Astrocyte of the cerebellum (primary cell): Measurements from ENCODE around the gene PGR.

Experiments used
- DNase-seq: peaks from one replicate; pipeline ENCODE4 v3.0.0-alpha.2; 2011; ENCODE audit warnings: low read depth
- H3K4me3 ChIP-seq: 2 replicates; pipeline ENCODE4 v1.5.1; 2011; ENCODE audit warnings: mild to moderate bottlenecking, low read depth, low read length, moderate library complexity
- CTCF ChIP-seq: IDR thresholded peaks from 2 replicates; pipeline ENCODE4 v1.5.1; 2012; ENCODE audit warnings: low read length, low read depth, moderate library complexity, mild to moderate bottlenecking; ENCODE audit errors: missing control alignments
- in situ Hi-C: cut with HindIII; loops from 2 replicates; pipeline ENCODE4 v1.10.0; 2017; ENCODE audit warnings: low sequenced_read_pairs

Gene PGR

GRCh38 chr11:101133190-101133589 lies 3.6 kb upstream of the PGR start:
- in situ Hi-C loops, result no loop called here
- DNase-seq, result no peak
- no peak overlapping the region for H3K4me3 ChIP-seq
- TF ChIP-seq CTCF, result no peak

- DNase-seq, result no peak
- peak overlapping the region; percentile 47 for H3K4me3 ChIP-seq
- in situ Hi-C loops, result no loop called here
Measured at GRCh38 chr11:101128571-101129202, 926 bp downstream of the PGR start.

GRCh38 chr11:101127699-101128570 lies 1.7 kb downstream of the PGR start:
- TF ChIP-seq CTCF, result no peak
- DNase-seq, result no peak
- H3K4me3 ChIP-seq, result peak overlapping the region; percentile 47
- in situ Hi-C loops, result no loop called here

More at GRCh38 chr11:101128571-101129202, 926 bp downstream of the PGR start:
- TF ChIP-seq CTCF, result no peak

- no peak for DNase-seq
- in situ Hi-C loops, result no loop called here
- H3K4me3 ChIP-seq, result peak overlapping the region; percentile 47
- no peak for TF ChIP-seq CTCF
Measured at GRCh38 chr11:101127197-101127698, 2.4 kb downstream of the PGR start.

- TF ChIP-seq CTCF, result no peak
- H3K4me3 ChIP-seq, result peak overlapping the region; percentile 47
- no peak for DNase-seq
- in situ Hi-C loops, result no loop called here
Measured at GRCh38 chr11:101126551-101127196, 2.9 kb downstream of the PGR start.

- no peak for DNase-seq
- no peak for TF ChIP-seq CTCF
- H3K4me3 ChIP-seq, result no peak overlapping the region
- in situ Hi-C loops, result no loop called here
Measured at GRCh38 chr11:101115671-101116160, 13.9 kb downstream of the PGR start.
